ENCODE data around the gene DHFR. TPM values are rescaled to one million over a fixed set of nuclear protein-coding genes. Genes with fewer than 3 reads are reported as not detected.

Gene DHFR
- total RNA-seq, 1 experiment from 2014 or later, result 58.7 TPM

DNA sequence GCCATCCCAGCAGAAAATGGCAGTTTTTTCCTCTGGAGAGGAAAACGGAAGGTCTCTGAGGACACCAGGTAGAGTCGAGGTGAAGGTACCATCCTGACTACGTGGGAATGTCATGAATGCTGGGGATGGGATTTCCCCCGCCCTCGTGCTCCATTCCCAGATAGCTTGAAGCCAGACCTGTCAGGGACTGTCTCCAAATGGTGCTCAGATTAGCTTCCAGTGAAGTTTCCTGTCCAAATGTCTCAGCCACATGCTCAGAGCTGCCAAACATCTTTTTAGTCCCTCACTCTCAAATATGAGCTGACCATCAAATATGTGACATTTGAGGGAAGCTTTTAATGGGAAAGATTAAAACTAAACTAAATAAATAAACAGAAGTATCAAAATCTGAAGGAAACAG, 77.1 kb downstream of the DHFR start (continued):
- no peak for TF ChIP-seq ZFX (IDR thresholded peaks at IDR 0.05)
- no peak for TF ChIP-seq EZH2phosphoT487 (IDR thresholded peaks at IDR 0.05; ENCODE audit: borderline replicate concordance)
- no peak for TF ChIP-seq EGR1 (IDR thresholded peaks at IDR 0.05; ENCODE audit: low read depth)

DNA sequence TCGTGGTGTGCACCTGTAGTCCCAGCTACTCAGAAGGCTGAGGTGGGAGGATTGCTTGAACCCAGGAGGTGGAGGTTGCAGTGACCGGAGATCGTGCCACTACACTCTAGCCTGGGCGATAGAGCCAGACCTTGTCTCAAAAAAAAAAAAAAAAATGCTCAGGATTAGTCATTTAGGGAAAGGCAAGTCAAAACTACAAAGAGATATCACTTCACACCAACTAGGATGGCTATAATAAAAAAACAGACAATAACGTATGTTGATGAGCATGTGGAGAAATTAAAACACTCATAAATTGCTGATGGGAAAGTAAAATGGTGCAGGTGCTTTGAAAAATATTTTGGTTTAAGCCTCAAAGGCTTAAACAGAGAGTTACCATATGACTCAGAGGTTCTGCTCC, 78.4 kb downstream of the DHFR start:
- Histone ChIP-seq H3K4me2 (ENCODE audit: low read length) (no peak overlapping the region), H3K27me3 (ENCODE audit: insufficient read depth, low read length) (no peaks in the 10 kb centered on the region), H3K9me3 (ENCODE audit: control insufficient read depth in 1 of 2, insufficient read depth in 1 of 2, low read depth in 1 of 2, low read length in 2 of 2) (no peaks in the 10 kb centered on the region), H3K9me2 (ENCODE audit: insufficient read depth) (no peaks in the 10 kb centered on the region), H4K20me1 (ENCODE audit: insufficient read depth) (no peaks in the 10 kb centered on the region), H2AFZ (ENCODE audit: low read depth, low read length, poor library complexity, severe bottlenecking) (no peak overlapping the region), H3K4me1 (ENCODE audit: control insufficient read depth in 1 of 2, insufficient read depth in 2 of 2, low read length in 2 of 2) (peaks cover 0 to 3% of the 10 kb centered on the region in 2 experiments; a peak in 1 of 4 replicates), H3K4me3 (replicated peaks in 1 of 2; ENCODE audit: low read depth in 1 of 2, low read length in 2 of 2) (no peak overlapping the region), H3K36me3 (ENCODE audit: control insufficient read depth in 1 of 2, insufficient read depth in 2 of 2, low read length in 2 of 2) (no peaks in the 10 kb centered on the region), H3K79me2 (ENCODE audit: insufficient read depth, low read length) (no peaks in the 10 kb centered on the region), H3K27ac (ENCODE audit: low read depth, low read length) (no peak overlapping the region), H3K9ac (ENCODE audit: low read length) (no peak overlapping the region)
- intact Hi-C loops (cut with micrococcal nuclease), result no loop called here
- ChIA-PET POLR2A (no interaction called here), CTCF (no interaction called here), RAD21 (ENCODE audit: low non-redundant PET in 1 of 2, low total read pairs in 2 of 2, uncharacterized antibody in 2 of 2, unreplicated experiment in 2 of 2) (no interaction called here)
- no peak for ATAC-seq
- TF ChIP-seq CEBPB (IDR thresholded peaks at IDR 0.05; ENCODE audit: low read depth) (no peak), ZFX (IDR thresholded peaks at IDR 0.05) (no peak), RAD21 (IDR thresholded peaks at IDR 0.05; ENCODE audit: low read depth) (no peak), SIN3A (IDR thresholded peaks at IDR 0.05; ENCODE audit: low read depth) (no peak), EZH2phosphoT487 (IDR thresholded peaks at IDR 0.05; ENCODE audit: borderline replicate concordance) (no peak), ZNF274 (IDR thresholded peaks at IDR 0.05; ENCODE audit: low read depth, low read length) (no peak), SP1 (IDR thresholded peaks at IDR 0.05; ENCODE audit: low read depth) (no peak), JUND (IDR thresholded peaks at IDR 0.05) (no peak), POLR2A (IDR thresholded peaks at IDR 0.05; ENCODE audit: borderline replicate concordance, extremely low read depth, insufficient read depth, insufficient read length) (no peak), YY1 (IDR thresholded peaks at IDR 0.05; ENCODE audit: extremely low read depth, insufficient replicate concordance, low read depth, low read length) (no peak), SRF (IDR thresholded peaks at IDR 0.05; ENCODE audit: low read depth) (no peak), CBX3 (IDR thresholded peaks at IDR 0.05; ENCODE audit: low read depth) (no peak), EZH2 (IDR thresholded peaks at IDR 0.05) (no peak), FOSL1 (IDR thresholded peaks at IDR 0.05; ENCODE audit: low read depth) (no peak), ELF1 (IDR thresholded peaks at IDR 0.05; ENCODE audit: borderline replicate concordance, low read depth) (no peak)
- TF ChIP-seq, protein P1, sequence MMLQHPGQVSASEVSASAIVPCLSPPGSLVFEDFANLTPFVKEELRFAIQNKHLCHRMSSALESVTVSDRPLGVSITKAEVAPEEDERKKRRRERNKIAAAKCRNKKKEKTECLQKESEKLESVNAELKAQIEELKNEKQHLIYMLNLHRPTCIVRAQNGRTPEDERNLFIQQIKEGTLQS (IDR thresholded peaks at IDR 0.05), result no peak
- TF ChIP-seq, protein P2, sequence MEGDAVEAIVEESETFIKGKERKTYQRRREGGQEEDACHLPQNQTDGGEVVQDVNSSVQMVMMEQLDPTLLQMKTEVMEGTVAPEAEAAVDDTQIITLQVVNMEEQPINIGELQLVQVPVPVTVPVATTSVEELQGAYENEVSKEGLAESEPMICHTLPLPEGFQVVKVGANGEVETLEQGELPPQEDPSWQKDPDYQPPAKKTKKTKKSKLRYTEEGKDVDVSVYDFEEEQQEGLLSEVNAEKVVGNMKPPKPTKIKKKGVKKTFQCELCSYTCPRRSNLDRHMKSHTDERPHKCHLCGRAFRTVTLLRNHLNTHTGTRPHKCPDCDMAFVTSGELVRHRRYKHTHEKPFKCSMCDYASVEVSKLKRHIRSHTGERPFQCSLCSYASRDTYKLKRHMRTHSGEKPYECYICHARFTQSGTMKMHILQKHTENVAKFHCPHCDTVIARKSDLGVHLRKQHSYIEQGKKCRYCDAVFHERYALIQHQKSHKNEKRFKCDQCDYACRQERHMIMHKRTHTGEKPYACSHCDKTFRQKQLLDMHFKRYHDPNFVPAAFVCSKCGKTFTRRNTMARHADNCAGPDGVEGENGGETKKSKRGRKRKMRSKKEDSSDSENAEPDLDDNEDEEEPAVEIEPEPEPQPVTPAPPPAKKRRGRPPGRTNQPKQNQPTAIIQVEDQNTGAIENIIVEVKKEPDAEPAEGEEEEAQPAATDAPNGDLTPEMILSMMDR (IDR thresholded peaks at IDR 0.05 in 2 of 3, conservative IDR thresholded peaks at IDR 0.05 in 1 of 3; ENCODE audit: borderline replicate concordance in 1 of 3, insufficient read depth in 1 of 3, low read depth in 2 of 3, low read length in 2 of 3), result no peak
- TF ChIP-seq, protein P3, sequence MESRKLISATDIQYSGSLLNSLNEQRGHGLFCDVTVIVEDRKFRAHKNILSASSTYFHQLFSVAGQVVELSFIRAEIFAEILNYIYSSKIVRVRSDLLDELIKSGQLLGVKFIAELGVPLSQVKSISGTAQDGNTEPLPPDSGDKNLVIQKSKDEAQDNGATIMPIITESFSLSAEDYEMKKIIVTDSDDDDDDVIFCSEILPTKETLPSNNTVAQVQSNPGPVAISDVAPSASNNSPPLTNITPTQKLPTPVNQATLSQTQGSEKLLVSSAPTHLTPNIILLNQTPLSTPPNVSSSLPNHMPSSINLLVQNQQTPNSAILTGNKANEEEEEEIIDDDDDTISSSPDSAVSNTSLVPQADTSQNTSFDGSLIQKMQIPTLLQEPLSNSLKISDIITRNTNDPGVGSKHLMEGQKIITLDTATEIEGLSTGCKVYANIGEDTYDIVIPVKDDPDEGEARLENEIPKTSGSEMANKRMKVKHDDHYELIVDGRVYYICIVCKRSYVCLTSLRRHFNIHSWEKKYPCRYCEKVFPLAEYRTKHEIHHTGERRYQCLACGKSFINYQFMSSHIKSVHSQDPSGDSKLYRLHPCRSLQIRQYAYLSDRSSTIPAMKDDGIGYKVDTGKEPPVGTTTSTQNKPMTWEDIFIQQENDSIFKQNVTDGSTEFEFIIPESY (IDR thresholded peaks at IDR 0.05; ENCODE audit: extremely low read depth, insufficient replicate concordance, low read length), result no peak
- TF ChIP-seq, protein P4, sequence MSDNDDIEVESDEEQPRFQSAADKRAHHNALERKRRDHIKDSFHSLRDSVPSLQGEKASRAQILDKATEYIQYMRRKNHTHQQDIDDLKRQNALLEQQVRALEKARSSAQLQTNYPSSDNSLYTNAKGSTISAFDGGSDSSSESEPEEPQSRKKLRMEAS (IDR thresholded peaks at IDR 0.05), result no peak
- TF ChIP-seq, protein P5, sequence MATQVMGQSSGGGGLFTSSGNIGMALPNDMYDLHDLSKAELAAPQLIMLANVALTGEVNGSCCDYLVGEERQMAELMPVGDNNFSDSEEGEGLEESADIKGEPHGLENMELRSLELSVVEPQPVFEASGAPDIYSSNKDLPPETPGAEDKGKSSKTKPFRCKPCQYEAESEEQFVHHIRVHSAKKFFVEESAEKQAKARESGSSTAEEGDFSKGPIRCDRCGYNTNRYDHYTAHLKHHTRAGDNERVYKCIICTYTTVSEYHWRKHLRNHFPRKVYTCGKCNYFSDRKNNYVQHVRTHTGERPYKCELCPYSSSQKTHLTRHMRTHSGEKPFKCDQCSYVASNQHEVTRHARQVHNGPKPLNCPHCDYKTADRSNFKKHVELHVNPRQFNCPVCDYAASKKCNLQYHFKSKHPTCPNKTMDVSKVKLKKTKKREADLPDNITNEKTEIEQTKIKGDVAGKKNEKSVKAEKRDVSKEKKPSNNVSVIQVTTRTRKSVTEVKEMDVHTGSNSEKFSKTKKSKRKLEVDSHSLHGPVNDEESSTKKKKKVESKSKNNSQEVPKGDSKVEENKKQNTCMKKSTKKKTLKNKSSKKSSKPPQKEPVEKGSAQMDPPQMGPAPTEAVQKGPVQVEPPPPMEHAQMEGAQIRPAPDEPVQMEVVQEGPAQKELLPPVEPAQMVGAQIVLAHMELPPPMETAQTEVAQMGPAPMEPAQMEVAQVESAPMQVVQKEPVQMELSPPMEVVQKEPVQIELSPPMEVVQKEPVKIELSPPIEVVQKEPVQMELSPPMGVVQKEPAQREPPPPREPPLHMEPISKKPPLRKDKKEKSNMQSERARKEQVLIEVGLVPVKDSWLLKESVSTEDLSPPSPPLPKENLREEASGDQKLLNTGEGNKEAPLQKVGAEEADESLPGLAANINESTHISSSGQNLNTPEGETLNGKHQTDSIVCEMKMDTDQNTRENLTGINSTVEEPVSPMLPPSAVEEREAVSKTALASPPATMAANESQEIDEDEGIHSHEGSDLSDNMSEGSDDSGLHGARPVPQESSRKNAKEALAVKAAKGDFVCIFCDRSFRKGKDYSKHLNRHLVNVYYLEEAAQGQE (IDR thresholded peaks at IDR 0.05; ENCODE audit: low read depth), result no peak
- BruUV-seq (replicated peaks), result no TSS peak
- DNase-seq (ENCODE audit: low read depth, low spot score), result no peak

Data from HCT116 (cell line).